ENCODE results near the gene S100A8. TPM values are rescaled to one million over a fixed set of nuclear protein-coding genes. Genes with fewer than 3 reads are reported as not detected.
"Not testable (repeated sequence)": the region's sequence is repeated elsewhere in the genome, so short reads cannot be mapped to it uniquely, and the experiment has no call there.

S100A8 gene
- total RNA-seq, 1 donor from 2014 or later, result 3.9 TPM

- DNase-seq, result no peak
These were observed 25.1 kb upstream of the S100A8 start, which contains the start of gene S100A7A for GRCh38 chr1:153415850-153416570. Gene S100A7A (plus strand): TSS chr1:153416520. CDS start chr1:153418083, 1,563 bp downstream.

DNA sequence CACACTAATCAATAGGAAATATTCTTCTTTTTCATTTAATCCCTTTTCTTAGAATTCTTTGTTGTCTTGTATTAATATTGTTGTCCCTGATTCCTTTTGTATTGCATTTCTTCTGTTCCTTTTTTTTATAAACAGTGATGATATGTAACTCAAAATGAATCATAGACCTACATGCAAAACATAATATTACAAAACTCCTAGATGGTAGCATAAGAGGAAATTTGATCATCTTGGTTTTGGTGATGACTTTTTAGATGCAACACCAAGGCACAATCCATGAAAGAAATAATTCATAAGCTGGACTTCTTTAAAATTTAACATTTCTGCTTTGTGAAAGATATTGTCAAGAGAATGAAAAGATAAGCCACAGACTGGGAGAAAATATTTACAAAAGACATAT lies 23.1 kb upstream of the S100A8 start:
- not testable (repeated sequence) for DNase-seq

DNA sequence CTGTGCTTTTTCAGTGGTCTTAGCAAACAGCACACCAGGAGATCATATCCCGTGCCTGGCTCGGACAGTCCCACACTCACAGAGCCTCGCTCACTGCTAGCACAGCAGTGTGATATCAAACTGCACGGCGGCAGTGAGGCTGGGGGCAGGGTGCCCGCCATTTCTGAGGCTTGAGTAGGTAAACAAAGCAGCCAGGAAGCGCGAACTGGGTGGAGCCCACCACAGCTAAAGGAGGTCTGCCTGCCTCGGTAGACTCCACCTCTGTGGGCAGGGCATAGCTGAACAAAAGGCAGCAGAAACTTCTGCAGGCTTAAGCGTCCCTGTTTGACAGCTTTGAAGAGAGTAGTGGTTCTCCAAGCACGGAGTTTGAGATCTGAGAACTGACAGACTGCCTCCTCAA lies 16.4 kb upstream of the S100A8 start:
- not testable (repeated sequence) for DNase-seq

GRCh38 chr1:153405825-153406599 lies 15.1 kb upstream of the S100A8 start:
- DNase-seq, result not testable (repeated sequence)

- no peak for DNase-seq
These were observed 13.9 kb upstream of the S100A8 start for GRCh38 chr1:153404768-153405167.

- DNase-seq, result no peak
These were observed 13.3 kb upstream of the S100A8 start for GRCh38 chr1:153404086-153404635.

GRCh38 chr1:153403421-153404085 lies 12.7 kb upstream of the S100A8 start:
- DNase-seq, result no peak

- no peak for DNase-seq
These were observed 11.4 kb upstream of the S100A8 start for GRCh38 chr1:153402226-153402625.

- no peak for DNase-seq
These were observed 10.6 kb upstream of the S100A8 start for GRCh38 chr1:153401461-153401860.

- no peak for DNase-seq
These were observed 9.4 kb upstream of the S100A8 start for GRCh38 chr1:153400244-153400643.

- DNase-seq, result no peak
These were observed 8.7 kb upstream of the S100A8 start for GRCh38 chr1:153399401-153400055.

DNA sequence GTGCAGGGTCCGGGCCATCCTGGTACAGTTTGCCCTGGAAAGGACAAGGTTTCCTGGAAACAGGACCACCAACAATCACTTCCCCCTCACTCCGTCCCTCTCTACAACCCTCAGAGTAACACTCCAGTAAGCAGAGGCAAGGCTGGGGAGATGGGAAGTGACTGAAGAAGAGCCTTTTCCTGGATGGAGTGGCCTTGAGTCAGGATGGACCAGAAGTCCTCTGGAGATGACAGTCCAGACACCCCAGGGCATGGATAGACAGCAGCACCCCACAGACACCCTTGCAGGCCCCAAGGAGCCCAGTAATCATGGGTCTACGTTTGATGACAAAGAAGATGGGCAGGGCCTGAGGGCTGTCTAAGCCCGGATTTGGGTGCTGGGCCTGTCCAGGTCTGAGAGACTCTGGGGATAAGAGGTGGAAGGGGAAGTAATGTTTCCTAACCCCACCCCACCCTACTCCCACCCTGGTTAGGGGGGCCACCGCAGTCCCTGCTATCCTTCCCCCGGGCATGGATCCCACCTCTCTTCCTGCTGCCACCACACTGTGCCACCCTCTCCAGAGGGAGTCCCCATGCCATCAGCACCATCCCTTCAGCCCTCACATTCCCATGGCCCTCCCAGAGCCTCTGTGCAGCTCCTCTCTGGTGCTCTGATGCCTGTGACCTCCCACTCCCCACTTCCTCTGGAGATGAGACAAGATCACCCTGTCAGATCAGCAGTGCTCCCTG lies 7.2 kb upstream of the S100A8 start:
- DNase-seq, result no peak

DNA sequence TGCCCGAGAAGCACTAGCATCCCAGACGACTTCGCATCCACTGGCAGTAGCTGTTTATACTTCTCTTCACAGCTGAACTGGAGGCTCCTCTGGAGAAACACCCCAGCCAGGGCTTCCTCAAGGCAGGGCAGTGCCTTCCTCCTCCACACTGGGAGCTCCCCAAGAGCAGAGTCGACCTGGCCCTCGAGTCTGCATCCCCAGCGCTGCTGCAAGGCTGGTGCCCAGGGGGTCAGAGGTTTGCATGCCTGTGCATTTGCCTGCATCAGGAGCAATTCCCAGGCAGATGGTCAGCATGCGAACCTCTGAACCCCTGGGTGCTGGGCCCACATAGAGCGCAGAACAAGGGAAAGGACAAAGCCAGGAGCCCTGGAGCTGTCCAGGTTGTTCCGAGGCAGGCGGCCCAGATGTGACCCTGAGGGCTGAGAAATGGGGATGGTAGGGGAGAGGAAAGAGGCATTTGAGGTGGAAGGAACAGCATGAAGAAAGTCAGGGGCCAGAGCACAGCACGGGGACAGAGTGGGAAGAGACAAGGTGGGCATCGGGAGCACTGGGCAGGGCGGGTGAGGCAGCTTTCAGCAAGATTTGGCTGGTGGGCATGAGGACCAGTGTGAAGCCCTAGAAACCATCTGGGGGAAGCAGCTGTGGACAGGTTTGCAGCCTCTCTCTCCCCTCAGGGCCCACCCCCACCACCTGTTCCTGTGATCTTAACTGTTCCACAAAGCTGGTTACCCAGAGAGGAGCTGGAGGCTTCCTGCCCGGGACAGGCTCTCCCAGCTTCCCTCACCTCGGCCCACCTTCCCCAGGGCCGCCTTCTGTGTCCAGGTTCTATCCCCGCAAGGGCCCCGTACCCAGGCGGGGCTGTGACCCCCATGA lies 6.4 kb upstream of the S100A8 start:
- DNase-seq, result no peak

DNA sequence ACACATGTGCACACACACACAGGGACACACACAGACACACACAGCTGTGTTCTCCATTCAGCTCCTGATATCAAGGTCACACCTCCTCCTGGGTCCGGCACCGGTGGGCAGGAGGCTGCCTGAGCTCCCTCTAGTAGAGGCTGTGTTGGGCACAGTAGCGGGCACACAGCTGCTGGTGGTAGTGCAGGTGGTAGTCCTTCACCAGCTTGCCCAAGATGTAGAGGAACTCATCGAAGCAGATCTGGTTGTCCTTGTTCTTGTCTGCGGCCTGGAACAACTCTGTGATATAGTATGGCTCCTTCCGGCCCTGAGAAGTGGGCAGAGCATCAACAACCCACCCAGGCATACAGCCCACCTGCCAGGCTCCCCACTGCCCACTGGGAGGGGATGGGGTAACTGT lies 5.6 kb upstream of the S100A8 start:
- no peak for DNase-seq

DNA sequence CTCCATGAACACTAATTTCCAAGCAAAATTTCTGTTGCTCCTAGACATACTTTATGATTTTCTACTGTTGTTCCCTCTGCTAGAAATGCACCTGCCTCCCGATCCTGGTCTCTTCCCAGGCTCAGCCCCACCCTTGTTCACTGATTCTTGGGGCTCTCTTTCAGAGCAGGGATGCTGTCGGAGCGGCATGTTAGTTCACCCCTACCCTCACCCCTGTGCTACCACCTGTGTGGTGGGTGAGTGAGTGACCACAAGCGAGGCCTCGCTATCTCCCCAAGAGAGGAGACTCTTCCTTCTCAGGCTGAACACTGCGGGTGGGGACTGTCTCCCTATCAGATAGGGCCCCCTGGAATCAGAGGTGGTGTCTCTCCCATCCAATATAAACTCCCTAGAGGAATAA lies 4.9 kb upstream of the S100A8 start:
- no peak for DNase-seq

DNA sequence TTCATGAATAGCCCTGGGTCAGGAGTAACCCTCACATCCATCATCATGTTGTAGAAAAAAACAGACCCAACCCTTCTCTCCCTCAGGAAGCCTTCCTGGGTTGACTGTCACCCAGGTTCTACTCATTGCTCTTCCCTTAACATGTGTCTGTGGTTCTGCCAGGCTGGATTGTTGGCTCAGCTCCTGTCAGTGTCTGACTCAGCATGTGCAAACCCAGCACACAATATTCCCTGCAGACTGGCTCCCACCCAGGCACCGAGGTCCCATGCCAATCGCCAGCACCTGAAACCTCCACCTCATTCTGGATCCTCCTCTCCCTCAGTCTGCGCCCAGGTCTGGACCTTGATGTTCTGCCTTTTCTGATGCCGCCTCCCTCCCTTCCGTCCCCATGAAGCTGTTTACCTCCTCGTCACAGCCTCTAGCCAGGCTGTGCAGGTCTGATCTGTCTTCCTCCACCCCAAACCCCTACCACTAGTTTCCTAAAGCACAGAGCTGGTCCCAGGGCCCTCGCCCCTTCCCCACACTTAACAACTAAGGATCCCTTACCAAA lies 4.3 kb upstream of the S100A8 start:
- DNase-seq, result no peak

GRCh38 chr1:153394391-153394790 lies 3.5 kb upstream of the S100A8 start:
- no peak for DNase-seq

DNA sequence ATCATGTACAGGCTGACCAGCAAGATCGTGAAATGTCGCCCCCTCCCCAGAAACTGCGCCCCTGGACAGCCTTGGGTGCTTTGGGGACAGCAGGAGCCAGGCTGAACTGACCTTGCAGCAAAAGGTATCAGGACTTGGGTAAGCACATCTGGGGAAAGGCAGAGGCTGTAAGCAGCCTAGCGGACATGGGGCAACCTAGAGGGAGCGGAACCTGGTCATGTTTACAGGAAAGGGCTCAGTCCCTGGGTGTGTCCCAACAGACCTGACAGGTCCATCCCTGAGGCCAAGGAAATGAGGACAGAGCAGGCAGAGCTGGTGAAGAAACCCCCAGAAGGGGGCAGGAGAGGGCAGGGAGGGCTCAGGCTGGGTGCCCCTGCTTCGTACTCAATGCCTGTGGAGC lies 3.1 kb upstream of the S100A8 start:
- DNase-seq, result no peak

- DNase-seq, result no peak
These were observed 1.9 kb upstream of the S100A8 start for GRCh38 chr1:153392822-153393221.

DNA sequence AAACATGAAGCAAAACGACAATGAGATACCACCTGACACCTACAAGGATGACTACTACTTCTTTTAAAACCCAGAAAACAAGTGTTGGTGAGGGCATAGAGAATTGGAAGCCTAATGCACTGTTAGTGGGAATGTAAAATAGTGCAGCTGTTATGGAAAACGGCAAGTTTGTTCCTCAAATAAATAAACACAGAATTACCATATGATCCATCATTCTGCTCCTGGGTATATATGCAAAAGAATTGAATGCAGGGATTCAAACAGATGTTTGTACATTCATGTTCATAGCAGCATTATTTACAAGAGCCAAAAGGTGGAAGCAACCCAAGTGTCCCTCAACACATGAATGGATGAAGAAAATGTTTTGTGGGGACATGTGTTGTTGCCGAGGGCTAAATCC lies 1.4 kb upstream of the S100A8 start:
- no peak for DNase-seq

All from occipital lobe (tissue), 2 donors.